SK-N-SH treated with all-trans-retinoic acid at 6 μM for 48 hours (cell line): ENCODE data around the gene MMAB.

ENCODE experiments used
- ARNTL ChIP-seq: fragments of 450-650 bp; formaldehyde crosslinking; IDR thresholded peaks from 2 replicates; pipeline ENCODE4 v1.5.0; 2020; ENCODE audit warnings: low read depth, mild to moderate bottlenecking, moderate library complexity, borderline replicate concordance
- ESRRG ChIP-seq: fragments of 250-450 bp; sonication (Bioruptor Pico); IDR thresholded peaks from 2 replicates; pipeline ENCODE4 v1.6.1; 2021; ENCODE audit warnings: mild to moderate bottlenecking
- OSR1 ChIP-seq: fragments of 250-450 bp; sonication (Bioruptor Pico); IDR thresholded peaks from 2 replicates; pipeline ENCODE4 v1.8.0; 2022; ENCODE audit warnings: moderate library complexity, mild to moderate bottlenecking, inconsistent platforms
- PPARA ChIP-seq: fragments of 250-450 bp; sonication (Bioruptor Pico); IDR thresholded peaks from 2 replicates; pipeline ENCODE4 v1.5.0; 2020; ENCODE audit warnings: mild to moderate bottlenecking, borderline replicate concordance
- ZFP3 ChIP-seq: fragments of 250-450 bp; sonication (Bioruptor Pico); IDR thresholded peaks from 2 replicates; pipeline ENCODE4 v1.5.0; 2020; ENCODE audit warnings: mild to moderate bottlenecking, moderate library complexity
- ZFP30 ChIP-seq: fragments of 450-650 bp; formaldehyde crosslinking; IDR thresholded peaks from 2 replicates; pipeline ENCODE4 v1.5.0; 2022; ENCODE audit warnings: mild to moderate bottlenecking, moderate library complexity
- TF ChIP-seq, protein P1 (sequence below): fragments of 250-450 bp; sonication (Bioruptor Pico); IDR thresholded peaks from 2 replicates; pipeline ENCODE4 v1.8.0; 2020; ENCODE audit warnings: mild to moderate bottlenecking, moderate library complexity, borderline replicate concordance

- no peak for TF ChIP-seq ARNTL (CRISPR knock-in tag)
- no peak for TF ChIP-seq ZFP30 (CRISPR knock-in tag)
- TF ChIP-seq, protein P1, sequence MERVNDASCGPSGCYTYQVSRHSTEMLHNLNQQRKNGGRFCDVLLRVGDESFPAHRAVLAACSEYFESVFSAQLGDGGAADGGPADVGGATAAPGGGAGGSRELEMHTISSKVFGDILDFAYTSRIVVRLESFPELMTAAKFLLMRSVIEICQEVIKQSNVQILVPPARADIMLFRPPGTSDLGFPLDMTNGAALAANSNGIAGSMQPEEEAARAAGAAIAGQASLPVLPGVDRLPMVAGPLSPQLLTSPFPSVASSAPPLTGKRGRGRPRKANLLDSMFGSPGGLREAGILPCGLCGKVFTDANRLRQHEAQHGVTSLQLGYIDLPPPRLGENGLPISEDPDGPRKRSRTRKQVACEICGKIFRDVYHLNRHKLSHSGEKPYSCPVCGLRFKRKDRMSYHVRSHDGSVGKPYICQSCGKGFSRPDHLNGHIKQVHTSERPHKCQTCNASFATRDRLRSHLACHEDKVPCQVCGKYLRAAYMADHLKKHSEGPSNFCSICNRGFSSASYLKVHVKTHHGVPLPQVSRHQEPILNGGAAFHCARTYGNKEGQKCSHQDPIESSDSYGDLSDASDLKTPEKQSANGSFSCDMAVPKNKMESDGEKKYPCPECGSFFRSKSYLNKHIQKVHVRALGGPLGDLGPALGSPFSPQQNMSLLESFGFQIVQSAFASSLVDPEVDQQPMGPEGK (CRISPR knock-in tag), result no peak
- TF ChIP-seq ZFP3 (CRISPR knock-in tag), result no peak
- no peak for TF ChIP-seq ESRRG (CRISPR knock-in tag)
- TF ChIP-seq PPARA (CRISPR knock-in tag), result no peak
- TF ChIP-seq OSR1 (CRISPR knock-in tag), result no peak
Measured at GRCh38 chr12:109594556-109595317, 21.4 kb upstream of the MMAB start.
